PC-3 (cell line): ENCODE measurements around the gene SLC22A3.

Source experiments
- CTCF ChIP-seq: fragments of 300-600 bp; sonication (generic); conservative IDR thresholded peaks from 2 replicates; pipeline ENCODE4 v1.5.1; 2017; ENCODE audit warnings: antibody characterized with exemption, low read depth, mild to moderate bottlenecking, low read length
- EZH2 ChIP-seq: fragments of 300-600 bp; sonication (generic); IDR thresholded peaks from one replicate; pipeline ENCODE4 v1.6.1; 2017; ENCODE audit warnings: antibody characterized with exemption, mild to moderate bottlenecking, low read length; ENCODE audit not compliant: unreplicated experiment

GRCh38 chr6:160438481-160438880, 90.3 kb downstream of the SLC22A3 start:
- no peak for TF ChIP-seq EZH2
- no peak for TF ChIP-seq CTCF
